Heart left ventricle (tissue), 16 donors: Measurements from ENCODE around the gene ADAMTS1. TPM values are rescaled to one million over a fixed set of nuclear protein-coding genes. Genes with fewer than 3 reads are reported as not detected.
A peak's percentile ranks its signal among the peaks of the same experiment; 100 is the strongest.

Experiments
- ATAC-seq, 4 donors: fragments of 200-7000 bp; cut with Tn5 transposase; one replicate each; pipeline ENCODE4 v1.9.1; 2020 to 2022; ENCODE audit warnings: moderate library complexity in 4 of 4, mild to moderate bottlenecking in 3 of 4, moderate number of reproducible peaks in 1 of 4
- DNase-seq, 5 donors: peaks; one replicate each; pipeline ENCODE4 v3.0.0-alpha.2; 2020
- H3K27ac ChIP-seq, 12 donors: fragments of 200-600 bp; sonication (generic) in 4 of 12; one replicate each; pipeline versions ENCODE4 v1.5.0 to v1.8.0; 2016 to 2022; ENCODE audit warnings: mild to moderate bottlenecking in 2 of 12
- H3K27me3 ChIP-seq, 9 donors: fragments of 200-600 bp; sonication (generic) in 2 of 9; one replicate each; pipeline versions ENCODE4 v1.5.1 to v1.8.0; 2016 to 2022; ENCODE audit warnings: mild to moderate bottlenecking in 3 of 9
- H3K36me3 ChIP-seq, 9 donors: fragments of 200-600 bp; sonication (generic) in 2 of 9; one replicate each; pipeline versions ENCODE4 v1.5.0 to v1.8.0; 2018 to 2022; ENCODE audit warnings: mild to moderate bottlenecking in 2 of 9
- H3K4me1 ChIP-seq, 12 donors: fragments of 200-600 bp; sonication (generic) in 4 of 12; one replicate each; pipeline versions ENCODE4 v1.5.0 to v1.8.0; 2016 to 2022; ENCODE audit warnings: mild to moderate bottlenecking in 3 of 12
- H3K4me3 ChIP-seq, 12 donors: fragments of 200-600 bp; sonication (generic) in 4 of 12; one replicate each; pipeline versions ENCODE4 v1.5.0 to v1.8.0; 2017 to 2022; ENCODE audit warnings: mild to moderate bottlenecking in 9 of 12, moderate library complexity in 4 of 12
- H3K9me3 ChIP-seq, 12 donors: fragments of 200-600 bp; sonication (generic) in 4 of 12; one replicate each; pipeline versions ENCODE4 v1.5.0 to v1.8.0; 2016 to 2022; ENCODE audit warnings: mild to moderate bottlenecking in 1 of 12
- POLR2A ChIP-seq, 2 donors: fragments of 450-650 bp; IDR thresholded peaks; one replicate each; pipeline ENCODE4 v1.6.1; 2017; ENCODE audit warnings: antibody characterized with exemption in 2 of 2, mild to moderate bottlenecking in 2 of 2, moderate library complexity in 2 of 2
- WGBS, 4 donors: extraction: QIAGEN DNeasy Blood & Tissue Kit in 2 of 4; methylation state at CpG; one replicate each; pipeline versions ENCODE4 v1.1.5 to v1.1.7; 2013 to 2018; 5-methylcytosine and 5-hydroxymethylcytosine counted together
- intact Hi-C, 10 donors: fragments of 100-400 bp; cut with DNase I; formaldehyde crosslinking; loops; one replicate each; pipeline versions ENCODE4 v1.11.1 to v1.14.2; 2022
- polyA plus RNA-seq, 2 donors: library from polyadenylated mRNA; stranded (reverse); fragments of 200-250 nt; gene quantifications; one replicate each; pipeline ENCODE4 v1.2.3, GENCODE V29; 2013
- total RNA-seq, 9 donors: library from RNA; depleted of rRNA in 2 of 9; stranded (reverse); fragments of >200 nt in 2 of 9; fragmentation: NEBNext Ultra II Directional in 3 of 9; extraction: Animal tissue kit (Norgen Biotek cat#: 25700) in 3 of 9; gene quantifications; one replicate each; pipeline versions ENCODE4 v1.1.0 to v1.2.4, GENCODE V29; 2016 to 2023
- TF ChIP-seq, protein P1 (sequence below), 12 donors: fragments of 200-600 bp; sonication (generic) in 4 of 12; IDR thresholded peaks; one replicate each; pipeline versions ENCODE4 v1.5.0 to v1.8.0; 2018 to 2022; ENCODE audit warnings: antibody characterized with exemption in 12 of 12, mild to moderate bottlenecking in 5 of 12
- donor health status: ischemic (EF 13 %, LVEDD 7.1; RV severe dilation, severe dysfunction).
- donor health status: healthy with polysubstance abuse.
- donor health status: DM: no; HTN: yes; CAD: no.
- donor health status: DM: no; HTN: no; CAD: no.
- donor health status: ischemic (EF 25% LVEDD 6.9; RV normal size, moderate dysfunction).
- donor health status: ischemic (EF 25% LVEDD 5.7; RV mildly dilated, moderate dysfunction).
- donor health status: healthy.
- donor health status: DM: yes; HTN: yes; CAD: no.
- donor health status: ischemic (EF 35%, LVEDD 5.7; RV mildly dilated, moderate dysfunction).
- donor health status: nonischemic (EF 11% LVEDD 7.7; RV severe dilation, severe dysfunction).
- donor health status: DM: yes; HTN: yes; CAD: no.
- donor health status: PGD.
- donor health status: ischemic (EF 29% LVEDD 5.4; RV normal size, mild dysfunction).
- donor health status: nonischemic (EF 23%, LVEDD 6.1; RV moderate dilation, normal function).

The ADAMTS1 gene
- total and polyA plus RNA-seq, 11 donors, result 14.8 to 87.8 (median 60.7) TPM

DNA sequence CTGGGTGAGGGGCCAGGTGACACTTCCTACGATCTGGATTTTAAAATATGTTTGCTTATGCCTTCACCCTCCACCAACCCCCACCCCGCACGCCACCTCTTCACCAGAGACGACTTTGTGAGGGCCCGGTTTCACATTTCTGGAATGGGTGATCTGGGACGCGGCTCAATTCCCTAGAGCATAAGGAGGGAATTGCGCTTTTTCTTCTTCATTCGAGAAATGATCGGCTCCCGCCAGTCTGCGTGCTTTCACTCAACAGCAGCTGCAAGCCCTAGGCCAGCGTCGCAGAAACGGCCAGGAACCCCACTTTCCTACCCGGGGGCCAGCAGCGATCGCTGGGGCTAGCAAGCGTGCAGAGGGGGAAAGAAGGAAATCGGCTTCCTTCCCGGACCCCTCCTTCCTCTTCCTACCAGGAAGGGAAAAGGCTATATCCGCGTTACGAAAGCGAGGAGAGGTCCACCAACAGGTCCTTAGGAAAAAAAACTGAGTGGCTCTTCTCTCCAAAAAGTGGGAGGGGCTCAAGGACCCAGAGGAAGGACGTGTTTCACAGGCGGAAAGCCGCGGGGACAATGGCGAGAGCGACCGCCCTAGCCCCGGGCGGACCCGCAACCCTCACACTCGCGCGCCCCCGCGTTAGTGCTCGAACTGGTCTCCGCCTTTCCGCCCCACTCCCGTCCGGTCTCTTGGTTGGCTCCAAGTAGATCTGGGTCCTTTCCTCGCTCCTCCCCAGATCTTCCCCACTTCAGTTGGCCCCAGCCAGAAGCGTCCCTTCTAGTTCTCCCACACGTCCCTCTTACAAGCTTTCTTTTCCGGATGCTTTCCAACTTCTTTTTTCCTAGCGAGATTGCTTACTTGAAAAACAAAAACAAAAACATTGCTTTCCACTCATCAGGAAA is 1.1 kb upstream of the ADAMTS1 start:
- DNase-seq, result peak; percentile 92 to 94 (median 93)
- Histone ChIP-seq H3K9me3 (no peaks in the 10 kb centered on the region), H3K4me3 (peak overlapping the region; percentile 61 to 94 (median 84)), H3K27me3 (peaks cover 0 to 38% (median 0%) of the 10 kb centered on the region in 9 donors), H3K36me3 (peaks cover 0 to 15% (median 12%) of the 10 kb centered on the region in 9 donors), H3K27ac (peak overlapping the region; percentile 96 to 98 (median 98)), H3K4me1 (peaks cover 0 to 39% (median 19%) of the 10 kb centered on the region in 12 donors)
- peak; percentile 40 to 65 (median 50) for ATAC-seq
- WGBS, 4 donors, result 1% methylated on average over 41 to 50 of the region's 50 CpGs
- intact Hi-C loops, result loop anchor here in 9 of 10 donors (2.0 to 10.0 kb wide), 15 partner anchors 74 to 1946 kb away; no protein-coding TSS in a partner anchor
- TF ChIP-seq, protein P1, sequence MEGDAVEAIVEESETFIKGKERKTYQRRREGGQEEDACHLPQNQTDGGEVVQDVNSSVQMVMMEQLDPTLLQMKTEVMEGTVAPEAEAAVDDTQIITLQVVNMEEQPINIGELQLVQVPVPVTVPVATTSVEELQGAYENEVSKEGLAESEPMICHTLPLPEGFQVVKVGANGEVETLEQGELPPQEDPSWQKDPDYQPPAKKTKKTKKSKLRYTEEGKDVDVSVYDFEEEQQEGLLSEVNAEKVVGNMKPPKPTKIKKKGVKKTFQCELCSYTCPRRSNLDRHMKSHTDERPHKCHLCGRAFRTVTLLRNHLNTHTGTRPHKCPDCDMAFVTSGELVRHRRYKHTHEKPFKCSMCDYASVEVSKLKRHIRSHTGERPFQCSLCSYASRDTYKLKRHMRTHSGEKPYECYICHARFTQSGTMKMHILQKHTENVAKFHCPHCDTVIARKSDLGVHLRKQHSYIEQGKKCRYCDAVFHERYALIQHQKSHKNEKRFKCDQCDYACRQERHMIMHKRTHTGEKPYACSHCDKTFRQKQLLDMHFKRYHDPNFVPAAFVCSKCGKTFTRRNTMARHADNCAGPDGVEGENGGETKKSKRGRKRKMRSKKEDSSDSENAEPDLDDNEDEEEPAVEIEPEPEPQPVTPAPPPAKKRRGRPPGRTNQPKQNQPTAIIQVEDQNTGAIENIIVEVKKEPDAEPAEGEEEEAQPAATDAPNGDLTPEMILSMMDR (IDR thresholded peaks at IDR 0.05), result peak in 3 of 12 donors; percentile 8 to 26 (median 9)
- TF ChIP-seq POLR2A (IDR thresholded peaks at IDR 0.05), result peak in 1 of 2 donors; percentile 76

GRCh38 chr21:26845759-26846035 is 488 bp upstream of the ADAMTS1 start:
- Histone ChIP-seq H3K4me3 (peak overlapping the region; percentile 61 to 94 (median 84)), H3K27me3 (peaks cover 0 to 38% (median 0%) of the 10 kb centered on the region in 9 donors), H3K9me3 (no peaks in the 10 kb centered on the region), H3K36me3 (peaks cover 0 to 21% (median 18%) of the 10 kb centered on the region in 9 donors), H3K27ac (peak overlapping the region; percentile 96 to 98 (median 98)), H3K4me1 (peaks cover 3 to 45% (median 25%) of the 10 kb centered on the region in 12 donors)
- ATAC-seq, result peak in 1 of 4 donors; percentile 0
- DNase-seq, result peak in 1 of 5 donors; percentile 60
- 0 to 1% (median 0%) methylated on average over 7 of the region's 7 CpGs for WGBS, 4 donors
- intact Hi-C loops, result loop anchor here in 9 of 10 donors (1.0 to 10.0 kb wide), 20 partner anchors 44 to 1947 kb away; no protein-coding TSS in a partner anchor
- no peak for TF ChIP-seq POLR2A (IDR thresholded peaks at IDR 0.05)
- TF ChIP-seq, protein P1 (IDR thresholded peaks at IDR 0.05), result no peak

DNA sequence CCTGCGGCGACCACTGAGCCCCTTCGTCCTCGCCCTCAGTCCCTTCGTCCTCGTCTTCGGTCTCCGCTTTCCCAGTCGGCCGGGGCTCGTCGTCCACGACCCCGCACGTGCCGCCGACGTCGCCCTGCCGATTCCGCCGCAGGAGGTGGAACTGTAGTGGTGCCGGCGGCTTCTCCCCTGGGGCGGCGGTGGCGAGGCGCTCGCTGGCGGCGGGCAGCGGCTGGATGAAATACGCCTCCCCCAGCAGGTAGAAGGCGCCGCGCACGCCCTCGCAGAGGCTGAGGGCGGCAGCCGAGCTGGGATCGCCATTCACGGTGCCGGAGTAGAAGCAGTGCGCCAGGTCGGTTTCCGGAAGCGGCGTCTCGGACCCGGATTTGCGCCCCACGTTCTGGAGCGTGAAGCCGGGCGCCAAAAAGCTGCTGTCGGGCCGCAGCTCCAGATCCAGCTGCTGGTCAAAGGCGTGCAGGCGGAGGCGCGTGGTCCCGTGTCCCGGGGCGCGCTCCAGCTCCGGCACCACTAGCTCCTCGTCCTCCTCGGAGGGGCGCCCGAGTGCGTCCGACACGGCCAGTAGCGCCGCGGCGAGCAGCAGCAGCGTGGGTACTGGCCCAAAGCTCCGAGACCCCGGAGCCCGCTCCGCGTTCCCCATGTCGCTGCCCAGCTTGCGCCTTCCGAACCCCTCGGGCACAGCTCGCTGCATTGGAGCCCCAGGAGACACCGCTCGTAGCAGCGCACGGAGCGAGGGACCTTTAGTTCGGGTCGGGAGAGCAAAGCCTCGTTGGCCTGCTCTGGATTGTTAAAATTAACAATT is 747 bp downstream of the ADAMTS1 start:
- intact Hi-C loops, result loop anchor here (1.0 to 10.0 kb wide), 19 partner anchors 42 to 1948 kb away; no protein-coding TSS in a partner anchor
- H3K4me3 ChIP-seq, result peak overlapping the region; percentile 61 to 94 (median 84)
- peaks cover 0 to 33% (median 30%) of the 10 kb centered on the region in 9 donors for H3K36me3 ChIP-seq
- peak overlapping the region; percentile 96 to 98 (median 98) for H3K27ac ChIP-seq
- no peak for TF ChIP-seq POLR2A (IDR thresholded peaks at IDR 0.05)
- TF ChIP-seq, protein P1 (IDR thresholded peaks at IDR 0.05), result peak in 3 of 12 donors; percentile 3 to 32 (median 21)
- ATAC-seq (peak; percentile 9 to 51 (median 34)), DNase-seq (peak; percentile 71 to 86 (median 76))
- 0 to 1% (median 0%) methylated on average over 56 to 96 of the region's 96 CpGs for WGBS, 4 donors
- peaks cover 0 to 38% (median 0%) of the 10 kb centered on the region in 9 donors for H3K27me3 ChIP-seq
- H3K9me3 ChIP-seq, result no peaks in the 10 kb centered on the region
- peaks cover 9 to 54% (median 36%) of the 10 kb centered on the region in 12 donors for H3K4me1 ChIP-seq
